ENCODE measurements around the gene ALG9. TPM values are rescaled to one million over a fixed set of nuclear protein-coding genes. Genes with fewer than 3 reads are reported as not detected.

ALG9 gene
- total RNA-seq, 1 experiment from 2014 or later = 23.7 TPM

- ChIA-PET POLR2A (no interaction called here), RAD21 (ENCODE audit: low non-redundant PET in 1 of 2, low total read pairs in 2 of 2, uncharacterized antibody in 2 of 2, unreplicated experiment in 2 of 2) (no interaction called here), CTCF (interaction anchor here (0.6 to 1.3 kb wide), 7 partner anchors 9 to 397 kb away, joined by 3 to 6 read pairs (median 4); no protein-coding TSS in a partner anchor)
- no TSS peak for BruUV-seq (replicated peaks)
- Histone ChIP-seq H3K9ac (ENCODE audit: low read length) (no peak overlapping the region), H3K27me3 (ENCODE audit: insufficient read depth, low read length) (no peaks in the 10 kb centered on the region), H3K9me3 (ENCODE audit: control insufficient read depth in 1 of 2, insufficient read depth in 1 of 2, low read depth in 1 of 2, low read length in 2 of 2) (no peaks in the 10 kb centered on the region), H3K79me2 (ENCODE audit: insufficient read depth, low read length) (no peaks in the 10 kb centered on the region), H3K4me2 (ENCODE audit: low read length) (no peak overlapping the region), H3K36me3 (ENCODE audit: control insufficient read depth in 1 of 2, insufficient read depth in 2 of 2, low read length in 2 of 2) (peaks cover 0 to 6% of the 10 kb centered on the region in 2 experiments; a peak in 2 of 4 replicates), H3K4me1 (ENCODE audit: control insufficient read depth in 1 of 2, insufficient read depth in 2 of 2, low read length in 2 of 2) (no peaks in the 10 kb centered on the region), H4K20me1 (ENCODE audit: insufficient read depth) (no peaks in the 10 kb centered on the region), H3K9me2 (ENCODE audit: insufficient read depth) (no peaks in the 10 kb centered on the region), H3K27ac (ENCODE audit: low read depth, low read length) (no peak overlapping the region), H3K4me3 (replicated peaks in 1 of 2; ENCODE audit: low read depth in 1 of 2, low read length in 2 of 2) (no peak overlapping the region), H2AFZ (ENCODE audit: low read depth, low read length, poor library complexity, severe bottlenecking) (no peak overlapping the region)
- TF ChIP-seq RAD21 (IDR thresholded peaks at IDR 0.05; ENCODE audit: low read depth) = no peak
- no peak for TF ChIP-seq EZH2phosphoT487 (IDR thresholded peaks at IDR 0.05; ENCODE audit: borderline replicate concordance)
- TF ChIP-seq ZBTB33 (IDR thresholded peaks at IDR 0.05; ENCODE audit: extremely low read depth, insufficient replicate concordance, low read length) = no peak
- no peak for TF ChIP-seq SIN3A (IDR thresholded peaks at IDR 0.05; ENCODE audit: low read depth)
- no peak for TF ChIP-seq ZNF274 (IDR thresholded peaks at IDR 0.05; ENCODE audit: low read depth, low read length)
- no peak for TF ChIP-seq EZH2 (IDR thresholded peaks at IDR 0.05)
- TF ChIP-seq MAX (IDR thresholded peaks at IDR 0.05) = no peak
- no peak for TF ChIP-seq CBX3 (IDR thresholded peaks at IDR 0.05; ENCODE audit: low read depth)
- no peak for TF ChIP-seq ZFX (IDR thresholded peaks at IDR 0.05)
- no peak for TF ChIP-seq CTCF (IDR thresholded peaks at IDR 0.05 in 2 of 3, conservative IDR thresholded peaks at IDR 0.05 in 1 of 3; ENCODE audit: borderline replicate concordance in 1 of 3, insufficient read depth in 1 of 3, low read depth in 2 of 3, low read length in 2 of 3)
- no peak for DNase-seq (ENCODE audit: low read depth, low spot score)
- intact Hi-C loops (cut with micrococcal nuclease) = no loop called here
- no peak for ATAC-seq
Measured at GRCh38 chr11:111852103-111852502, 19.3 kb downstream of the ALG9 start.

All from HCT116 (cell line).